ENCODE measurements around the gene ACOXL. TPM values are rescaled to one million over a fixed set of nuclear protein-coding genes. Genes with fewer than 3 reads are reported as not detected.

The ACOXL gene
- total and polyA plus RNA-seq, 2 experiments from 2014 or later, result not detected

- no peaks in the 10 kb centered on the region for H3K36me3 ChIP-seq (ENCODE audit: low read depth)
- no peaks in the 10 kb centered on the region for H3K9me3 ChIP-seq (ENCODE audit: low read depth)
- no peak for DNase-seq
- no peak overlapping the region for H3K4me2 ChIP-seq (ENCODE audit: unreplicated experiment)
- no peaks in the 10 kb centered on the region for H4K20me1 ChIP-seq (ENCODE audit: insufficient read depth)
- H3K27ac ChIP-seq, result no peak overlapping the region
- H3K27me3 ChIP-seq (replicated peaks; ENCODE audit: insufficient read depth), result peaks cover 58% of the 10 kb centered on the region
- H3K9ac ChIP-seq, result no peak overlapping the region
- no peaks in the 10 kb centered on the region for H3K4me1 ChIP-seq (ENCODE audit: insufficient read depth)
- no peak overlapping the region for H2AFZ ChIP-seq
- in situ Hi-C loops (cut with MboI), result no loop called here
- 26 to 28% methylated on average over 3 of the region's 3 CpGs for WGBS, 2 experiments (ENCODE audit: low coverage in 1 of 2, low lambda C conversion rate in 2 of 2, missing lambda C conversion rate in 2 of 2)
- peaks cover 1% of the 10 kb centered on the region; the same call in 1 of the 2 replicates for H3F3A ChIP-seq (ENCODE audit: insufficient read depth)
- H3K9me2 ChIP-seq (ENCODE audit: insufficient read depth), result 0 out of 2 replicates have a peak, but pooled peaks cover 2% of the 10 kb centered on the region
- H3K4me3 ChIP-seq, result no peak overlapping the region
- H3K79me2 ChIP-seq (ENCODE audit: insufficient read depth), result no peaks in the 10 kb centered on the region
- no peak for TF ChIP-seq EZH2 (IDR thresholded peaks at IDR 0.05; ENCODE audit: insufficient read depth, poor library complexity, severe bottlenecking)
- no peak for TF ChIP-seq EZH2phosphoT487 (IDR thresholded peaks at IDR 0.05; ENCODE audit: insufficient read depth, low read depth)
Observed at GRCh38 chr2:110766291-110766690, 33.9 kb downstream of the ACOXL start.

GRCh38 chr2:110768591-110768990 is 36.2 kb downstream of the ACOXL start:
- Histone ChIP-seq H3K4me2 (ENCODE audit: unreplicated experiment) (no peak overlapping the region), H4K20me1 (ENCODE audit: insufficient read depth) (no peaks in the 10 kb centered on the region), H3K4me1 (ENCODE audit: insufficient read depth) (no peaks in the 10 kb centered on the region), H3K27me3 (replicated peaks; ENCODE audit: insufficient read depth) (peaks cover 69% of the 10 kb centered on the region), H3K4me3 (no peak overlapping the region), H3K9ac (no peak overlapping the region), H3K9me2 (ENCODE audit: insufficient read depth) (0 out of 2 replicates have a peak, but pooled peaks cover 2% of the 10 kb centered on the region), H3F3A (ENCODE audit: insufficient read depth) (peaks cover 3% of the 10 kb centered on the region; the same call in 1 of the 2 replicates), H3K36me3 (ENCODE audit: low read depth) (no peaks in the 10 kb centered on the region), H3K9me3 (ENCODE audit: low read depth) (no peaks in the 10 kb centered on the region), H3K27ac (no peak overlapping the region), H3K79me2 (ENCODE audit: insufficient read depth) (no peaks in the 10 kb centered on the region), H2AFZ (no peak overlapping the region)
- WGBS, 2 experiments (ENCODE audit: low coverage in 1 of 2, low lambda C conversion rate in 2 of 2, missing lambda C conversion rate in 2 of 2), result 74 to 75% methylated on average over 10 of the region's 10 CpGs
- in situ Hi-C loops (cut with MboI), result no loop called here
- TF ChIP-seq EZH2phosphoT487 (IDR thresholded peaks at IDR 0.05; ENCODE audit: insufficient read depth, low read depth), result no peak
- no peak for DNase-seq

DNA sequence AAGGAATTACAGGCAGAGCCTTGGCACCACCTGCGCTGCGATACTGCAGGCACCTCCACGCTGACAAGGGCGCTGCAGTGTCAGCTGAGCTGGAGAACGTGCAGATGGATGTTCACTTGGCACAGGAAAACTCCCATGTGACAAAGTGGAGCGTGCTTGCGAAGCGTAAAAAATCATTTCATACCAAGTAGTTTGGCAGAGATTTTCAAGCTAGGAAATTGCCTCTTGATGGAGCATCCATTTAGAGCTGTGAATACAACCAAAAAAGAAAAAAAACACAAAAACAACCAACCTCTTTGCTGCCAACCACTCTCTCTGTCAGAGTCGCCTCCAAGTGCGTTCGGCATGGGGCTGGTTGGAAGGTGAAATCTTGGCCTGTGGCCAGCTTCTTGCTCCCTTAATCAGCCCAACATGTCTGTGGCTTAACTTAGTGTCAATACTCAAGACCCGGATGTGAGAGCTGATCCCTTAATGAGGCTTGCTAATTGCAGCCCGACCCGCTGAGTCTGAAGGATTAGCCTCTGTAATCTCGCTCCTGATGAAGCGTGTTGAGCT is 38.1 kb downstream of the ACOXL start:
- H3K9me3 ChIP-seq (ENCODE audit: low read depth), result no peaks in the 10 kb centered on the region
- no peak overlapping the region for H3K27ac ChIP-seq
- TF ChIP-seq EZH2phosphoT487 (IDR thresholded peaks at IDR 0.05; ENCODE audit: insufficient read depth, low read depth), result no peak
- no peak for TF ChIP-seq EZH2 (IDR thresholded peaks at IDR 0.05; ENCODE audit: insufficient read depth, poor library complexity, severe bottlenecking)
- 6% methylated on average over 16 of the region's 16 CpGs for WGBS, 2 experiments (ENCODE audit: low coverage in 1 of 2, low lambda C conversion rate in 2 of 2, missing lambda C conversion rate in 2 of 2)
- in situ Hi-C loops (cut with MboI), result no loop called here
- H3K4me2 ChIP-seq (ENCODE audit: unreplicated experiment), result peak overlapping the region; percentile 47
- H3K9ac ChIP-seq, result no peak overlapping the region
- H2AFZ ChIP-seq, result no peak overlapping the region
- peaks cover 3% of the 10 kb centered on the region; the same call in 1 of the 2 replicates for H3F3A ChIP-seq (ENCODE audit: insufficient read depth)
- H3K4me3 ChIP-seq, result peak overlapping the region; percentile 28; the same call in 1 of the 2 replicates
- 0 out of 2 replicates have a peak, but pooled peaks cover 2% of the 10 kb centered on the region for H3K9me2 ChIP-seq (ENCODE audit: insufficient read depth)
- H3K4me1 ChIP-seq (ENCODE audit: insufficient read depth), result no peaks in the 10 kb centered on the region
- H3K79me2 ChIP-seq (ENCODE audit: insufficient read depth), result no peaks in the 10 kb centered on the region
- no peak for DNase-seq
- H3K27me3 ChIP-seq (replicated peaks; ENCODE audit: insufficient read depth), result peaks cover 76% of the 10 kb centered on the region
- no peaks in the 10 kb centered on the region for H4K20me1 ChIP-seq (ENCODE audit: insufficient read depth)
- no peaks in the 10 kb centered on the region for H3K36me3 ChIP-seq (ENCODE audit: low read depth)

- Histone ChIP-seq H3K9me2 (ENCODE audit: insufficient read depth) (0 out of 2 replicates have a peak, but pooled peaks cover under 1% of the 10 kb centered on the region), H3K9me3 (ENCODE audit: low read depth) (no peaks in the 10 kb centered on the region), H3K36me3 (ENCODE audit: low read depth) (no peaks in the 10 kb centered on the region), H3K27me3 (replicated peaks; ENCODE audit: insufficient read depth) (peaks cover 76% of the 10 kb centered on the region), H3K4me2 (ENCODE audit: unreplicated experiment) (peak overlapping the region; percentile 47), H3K4me3 (peak overlapping the region; percentile 28; the same call in 1 of the 2 replicates), H2AFZ (no peak overlapping the region), H3K9ac (no peak overlapping the region), H3F3A (ENCODE audit: insufficient read depth) (peaks cover 3% of the 10 kb centered on the region; the same call in 1 of the 2 replicates), H4K20me1 (ENCODE audit: insufficient read depth) (no peaks in the 10 kb centered on the region), H3K79me2 (ENCODE audit: insufficient read depth) (no peaks in the 10 kb centered on the region), H3K27ac (no peak overlapping the region), H3K4me1 (ENCODE audit: insufficient read depth) (no peaks in the 10 kb centered on the region)
- peak; percentile 77 for DNase-seq
- TF ChIP-seq EZH2 (IDR thresholded peaks at IDR 0.05; ENCODE audit: insufficient read depth, poor library complexity, severe bottlenecking) (no peak), EZH2phosphoT487 (IDR thresholded peaks at IDR 0.05; ENCODE audit: insufficient read depth, low read depth) (no peak)
- in situ Hi-C loops (cut with MboI), result no loop called here
- 1 to 2% methylated on average over 7 of the region's 7 CpGs for WGBS, 2 experiments (ENCODE audit: low coverage in 1 of 2, low lambda C conversion rate in 2 of 2, missing lambda C conversion rate in 2 of 2)
Observed at GRCh38 chr2:110770959-110771431, 38.6 kb downstream of the ACOXL start.
